HEK293 (cell line): ENCODE results near the gene ANKRD28.
A peak's percentile ranks its signal among the peaks of the same experiment; 100 is the strongest.

Source experiments
- FEZF1 ChIP-seq: fragments of 450-650 bp; formaldehyde crosslinking; IDR thresholded peaks from 2 replicates; pipeline ENCODE4 v1.5.1; 2016; ENCODE audit warnings: missing biosample characterization, missing genetic modification characterization
- IKZF3 ChIP-seq: fragments of 450-650 bp; IDR thresholded peaks from 2 replicates; pipeline ENCODE4 v1.5.0; 2018; ENCODE audit warnings: missing biosample characterization, mild to moderate bottlenecking, missing genetic modification characterization, moderate library complexity
- KLF8 ChIP-seq: fragments of 450-650 bp; formaldehyde crosslinking; IDR thresholded peaks from 2 replicates; pipeline ENCODE4 v1.5.1; 2016; ENCODE audit warnings: missing biosample characterization, missing genetic modification characterization
- SETDB1 ChIP-seq: IDR thresholded peaks from one replicate; pipeline ENCODE4 v1.6.1; 2017; ENCODE audit warnings: mild to moderate bottlenecking, low read length, moderate library complexity, mixed read lengths; ENCODE audit not compliant: insufficient read length
- ZEB2 ChIP-seq: fragments of 450-650 bp; formaldehyde crosslinking; IDR thresholded peaks from 2 replicates; pipeline ENCODE4 v1.5.1; 2016; ENCODE audit warnings: missing biosample characterization, missing genetic modification characterization
- ZFHX2 ChIP-seq: fragments of 450-650 bp; formaldehyde crosslinking; conservative IDR thresholded peaks from 2 replicates; pipeline ENCODE4 v1.5.1; 2016; ENCODE audit warnings: missing biosample characterization, missing genetic modification characterization
- ZFP3 ChIP-seq: fragments of 450-650 bp; formaldehyde crosslinking; IDR thresholded peaks from 2 replicates; pipeline ENCODE4 v1.5.1; 2016; ENCODE audit warnings: low read depth, missing biosample characterization, missing genetic modification characterization
- ZNF112 ChIP-seq: fragments of 450-650 bp; formaldehyde crosslinking; IDR thresholded peaks from 2 replicates; pipeline ENCODE4 v1.5.0; 2017; ENCODE audit warnings: missing biosample characterization, missing genetic modification characterization
- ZNF19 ChIP-seq: fragments of 450-650 bp; formaldehyde crosslinking; IDR thresholded peaks from 2 replicates; pipeline ENCODE4; 2016; ENCODE audit warnings: missing biosample characterization, missing genetic modification characterization, low read depth
- ZNF248 ChIP-seq: fragments of 450-650 bp; formaldehyde crosslinking; IDR thresholded peaks from 2 replicates; pipeline ENCODE4 v1.5.1; 2017; ENCODE audit warnings: missing biosample characterization, missing genetic modification characterization
- ZNF311 ChIP-seq: fragments of 450-650 bp; formaldehyde crosslinking; IDR thresholded peaks from 2 replicates; pipeline ENCODE4 v1.5.1; 2017; ENCODE audit warnings: missing biosample characterization, missing genetic modification characterization, borderline replicate concordance
- ZNF324 ChIP-seq: fragments of 450-650 bp; formaldehyde crosslinking; IDR thresholded peaks from 2 replicates; pipeline ENCODE4 v1.5.1; 2016; ENCODE audit warnings: missing biosample characterization, missing genetic modification characterization
- ZNF350 ChIP-seq: fragments of 450-650 bp; formaldehyde crosslinking; IDR thresholded peaks from 2 replicates; pipeline ENCODE4 v1.5.0; 2017; ENCODE audit warnings: missing biosample characterization, mild to moderate bottlenecking, missing genetic modification characterization
- ZNF354C ChIP-seq: fragments of 450-650 bp; formaldehyde crosslinking; IDR thresholded peaks from 2 replicates; pipeline ENCODE4 v1.5.1; 2016; ENCODE audit warnings: missing biosample characterization, missing genetic modification characterization, low read depth, borderline replicate concordance
- ZNF426 ChIP-seq: fragments of 450-650 bp; formaldehyde crosslinking; IDR thresholded peaks from 2 replicates; pipeline ENCODE4 v1.5.1; 2017; ENCODE audit warnings: missing biosample characterization, missing genetic modification characterization, mild to moderate bottlenecking, inconsistent platforms, moderate library complexity
- ZNF510 ChIP-seq: fragments of 450-650 bp; formaldehyde crosslinking; IDR thresholded peaks from 2 replicates; pipeline ENCODE4 v1.5.1; 2018; ENCODE audit warnings: mild to moderate bottlenecking, missing genetic modification characterization, missing biosample characterization; ENCODE audit not compliant: insufficient replicate concordance
- ZNF548 ChIP-seq: fragments of 450-650 bp; formaldehyde crosslinking; IDR thresholded peaks from 2 replicates; pipeline ENCODE4 v1.5.1; 2016; ENCODE audit warnings: missing biosample characterization, missing genetic modification characterization
- ZNF558 ChIP-seq: fragments of 450-650 bp; formaldehyde crosslinking; IDR thresholded peaks from 2 replicates; pipeline ENCODE4 v1.5.1; 2016; ENCODE audit warnings: missing biosample characterization, missing genetic modification characterization
- ZNF624 ChIP-seq: fragments of 450-650 bp; formaldehyde crosslinking; IDR thresholded peaks from 2 replicates; pipeline ENCODE4 v1.5.1; 2017; ENCODE audit warnings: missing biosample characterization, missing genetic modification characterization
- ZNF629 ChIP-seq: fragments of 450-650 bp; formaldehyde crosslinking; IDR thresholded peaks from 2 replicates; pipeline ENCODE4 v1.5.1; 2017; ENCODE audit warnings: missing biosample characterization, missing genetic modification characterization
- ZNF654 ChIP-seq: fragments of 450-650 bp; formaldehyde crosslinking; IDR thresholded peaks from 2 replicates; pipeline ENCODE4 v1.5.1; 2016; ENCODE audit warnings: low read depth, missing biosample characterization, missing genetic modification characterization
- ZNF660 ChIP-seq: fragments of 450-650 bp; IDR thresholded peaks from 2 replicates; pipeline ENCODE4 v1.5.1; 2018; ENCODE audit warnings: missing biosample characterization, mild to moderate bottlenecking, missing genetic modification characterization
- ZNF677 ChIP-seq: fragments of 450-650 bp; IDR thresholded peaks from 2 replicates; pipeline ENCODE4 v1.5.0; 2018; ENCODE audit warnings: missing biosample characterization, mild to moderate bottlenecking, missing genetic modification characterization, moderate library complexity
- ZNF701 ChIP-seq: fragments of 450-650 bp; formaldehyde crosslinking; IDR thresholded peaks from 2 replicates; pipeline ENCODE4 v1.5.1; 2016; ENCODE audit warnings: missing biosample characterization, missing genetic modification characterization
- ZNF76 ChIP-seq: fragments of 450-650 bp; formaldehyde crosslinking; IDR thresholded peaks from 2 replicates; pipeline ENCODE4; 2016; ENCODE audit warnings: low read depth, missing biosample characterization, missing genetic modification characterization, borderline replicate concordance
- ZNF777 ChIP-seq: fragments of 450-650 bp; formaldehyde crosslinking; IDR thresholded peaks from 2 replicates; pipeline ENCODE4 v1.5.1; 2017; ENCODE audit warnings: missing biosample characterization, missing genetic modification characterization, borderline replicate concordance
- ZNF791 ChIP-seq: fragments of 450-650 bp; formaldehyde crosslinking; IDR thresholded peaks from 2 replicates; pipeline ENCODE4 v1.5.1; 2016; ENCODE audit warnings: missing biosample characterization, missing genetic modification characterization
- ZNF837 ChIP-seq: fragments of 450-650 bp; formaldehyde crosslinking; IDR thresholded peaks from 2 replicates; pipeline ENCODE4 v1.5.1; 2016; ENCODE audit warnings: missing biosample characterization, missing genetic modification characterization
- ZNF843 ChIP-seq: fragments of 450-650 bp; formaldehyde crosslinking; IDR thresholded peaks from 2 replicates; pipeline ENCODE4 v1.5.1; 2016; ENCODE audit warnings: missing biosample characterization, missing genetic modification characterization
- ZXDB ChIP-seq: fragments of 450-650 bp; formaldehyde crosslinking; IDR thresholded peaks from 2 replicates; pipeline ENCODE4 v1.5.1; 2016; ENCODE audit warnings: missing biosample characterization, missing genetic modification characterization
- TF ChIP-seq, protein P1 (sequence below): fragments of 450-650 bp; IDR thresholded peaks from 2 replicates; pipeline ENCODE4 v1.5.1; 2018; ENCODE audit warnings: missing biosample characterization, missing genetic modification characterization
- TF ChIP-seq, protein P2 (sequence below): fragments of 450-650 bp; formaldehyde crosslinking; IDR thresholded peaks from 2 replicates; pipeline ENCODE4 v1.5.1; 2017; ENCODE audit warnings: missing biosample characterization, mild to moderate bottlenecking, missing genetic modification characterization, moderate library complexity
- TF ChIP-seq, protein P3 (sequence below): fragments of 450-650 bp; formaldehyde crosslinking; IDR thresholded peaks from 2 replicates; pipeline ENCODE4 v1.5.1; 2016; ENCODE audit warnings: missing biosample characterization, missing genetic modification characterization
- TF ChIP-seq, protein P4 (sequence below): fragments of 450-650 bp; formaldehyde crosslinking; IDR thresholded peaks from 2 replicates; pipeline ENCODE4 v1.5.1; 2016; ENCODE audit warnings: missing biosample characterization, missing genetic modification characterization
- TF ChIP-seq, protein P5 (sequence below): IDR thresholded peaks from 2 replicates; pipeline ENCODE4 v1.6.1; 2011; ENCODE audit warnings: mild to moderate bottlenecking, low read depth, low read length, borderline replicate concordance

Gene ANKRD28

DNA sequence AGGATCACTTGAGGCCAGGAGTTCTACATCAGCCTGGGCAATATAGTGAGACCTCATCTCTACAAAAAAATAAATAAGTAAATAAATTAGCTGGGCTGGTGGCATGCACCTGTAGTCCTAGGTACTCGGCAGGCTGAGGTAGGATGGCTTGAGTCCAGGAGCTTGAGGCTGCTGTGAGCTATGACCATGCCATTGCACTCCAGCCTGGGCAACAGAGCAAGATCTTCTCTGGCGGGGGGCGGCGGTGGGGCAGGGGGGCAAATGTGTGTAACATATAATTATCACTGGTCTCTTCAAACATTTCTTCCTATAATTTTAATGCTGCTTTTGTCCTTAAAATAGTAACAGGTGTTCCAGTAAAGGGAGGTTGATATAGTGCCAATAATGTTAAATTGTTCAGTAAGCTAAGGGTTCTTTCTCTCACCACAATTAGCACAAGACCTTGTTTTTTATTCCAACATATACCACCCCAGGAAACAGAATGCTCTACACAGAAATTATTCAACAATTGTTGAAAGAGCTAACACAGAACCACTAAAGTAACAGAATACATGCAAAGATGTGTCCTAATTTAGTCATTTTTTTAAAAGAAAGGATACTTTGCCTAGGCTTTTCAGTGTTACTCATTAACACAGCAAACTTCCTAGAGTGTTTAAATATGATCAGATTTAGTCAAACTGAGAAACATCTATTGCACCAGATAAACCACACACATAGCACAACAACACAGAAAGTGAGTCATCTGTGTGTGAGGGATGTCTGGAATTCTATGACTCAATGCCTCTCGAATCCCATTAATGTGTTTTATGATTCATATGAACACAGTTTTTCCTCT lies 29.1 kb downstream of the ANKRD28 start (continued):
- TF ChIP-seq, protein P1, sequence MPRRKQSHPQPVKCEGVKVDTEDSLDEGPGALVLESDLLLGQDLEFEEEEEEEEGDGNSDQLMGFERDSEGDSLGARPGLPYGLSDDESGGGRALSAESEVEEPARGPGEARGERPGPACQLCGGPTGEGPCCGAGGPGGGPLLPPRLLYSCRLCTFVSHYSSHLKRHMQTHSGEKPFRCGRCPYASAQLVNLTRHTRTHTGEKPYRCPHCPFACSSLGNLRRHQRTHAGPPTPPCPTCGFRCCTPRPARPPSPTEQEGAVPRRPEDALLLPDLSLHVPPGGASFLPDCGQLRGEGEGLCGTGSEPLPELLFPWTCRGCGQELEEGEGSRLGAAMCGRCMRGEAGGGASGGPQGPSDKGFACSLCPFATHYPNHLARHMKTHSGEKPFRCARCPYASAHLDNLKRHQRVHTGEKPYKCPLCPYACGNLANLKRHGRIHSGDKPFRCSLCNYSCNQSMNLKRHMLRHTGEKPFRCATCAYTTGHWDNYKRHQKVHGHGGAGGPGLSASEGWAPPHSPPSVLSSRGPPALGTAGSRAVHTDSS (tag by site-specific recombination) = no peak
- TF ChIP-seq ZNF701 (tag by site-specific recombination) = no peak
- TF ChIP-seq, protein P2, sequence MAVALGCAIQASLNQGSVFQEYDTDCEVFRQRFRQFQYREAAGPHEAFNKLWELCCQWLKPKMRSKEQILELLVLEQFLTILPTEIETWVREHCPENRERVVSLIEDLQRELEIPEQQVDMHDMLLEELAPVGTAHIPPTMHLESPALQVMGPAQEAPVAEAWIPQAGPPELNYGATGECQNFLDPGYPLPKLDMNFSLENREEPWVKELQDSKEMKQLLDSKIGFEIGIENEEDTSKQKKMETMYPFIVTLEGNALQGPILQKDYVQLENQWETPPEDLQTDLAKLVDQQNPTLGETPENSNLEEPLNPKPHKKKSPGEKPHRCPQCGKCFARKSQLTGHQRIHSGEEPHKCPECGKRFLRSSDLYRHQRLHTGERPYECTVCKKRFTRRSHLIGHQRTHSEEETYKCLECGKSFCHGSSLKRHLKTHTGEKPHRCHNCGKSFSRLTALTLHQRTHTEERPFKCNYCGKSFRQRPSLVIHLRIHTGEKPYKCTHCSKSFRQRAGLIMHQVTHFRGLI (tag by site-specific recombination) = no peak
- TF ChIP-seq ZNF510 (tag by site-specific recombination) = peak; percentile 30
- TF ChIP-seq ZNF311 (tag by site-specific recombination) = no peak
- TF ChIP-seq ZXDB = no peak
- TF ChIP-seq ZNF660 = peak; percentile 81
- TF ChIP-seq ZNF677 (tag by site-specific recombination) = no peak
- TF ChIP-seq, protein P3, sequence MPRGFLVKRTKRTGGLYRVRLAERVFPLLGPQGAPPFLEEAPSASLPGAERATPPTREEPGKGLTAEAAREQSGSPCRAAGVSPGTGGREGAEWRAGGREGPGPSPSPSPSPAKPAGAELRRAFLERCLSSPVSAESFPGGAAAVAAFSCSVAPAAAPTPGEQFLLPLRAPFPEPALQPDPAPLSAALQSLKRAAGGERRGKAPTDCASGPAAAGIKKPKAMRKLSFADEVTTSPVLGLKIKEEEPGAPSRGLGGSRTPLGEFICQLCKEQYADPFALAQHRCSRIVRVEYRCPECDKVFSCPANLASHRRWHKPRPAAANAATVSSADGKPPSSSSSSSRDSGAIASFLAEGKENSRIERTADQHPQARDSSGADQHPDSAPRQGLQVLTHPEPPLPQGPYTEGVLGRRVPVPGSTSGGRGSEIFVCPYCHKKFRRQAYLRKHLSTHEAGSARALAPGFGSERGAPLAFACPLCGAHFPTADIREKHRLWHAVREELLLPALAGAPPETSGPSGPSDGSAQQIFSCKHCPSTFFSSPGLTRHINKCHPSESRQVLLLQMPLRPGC (tag by site-specific recombination) = peak; percentile 68
- TF ChIP-seq ZNF548 (tag by site-specific recombination) = no peak
- 0 out of 2 replicates have a peak, but pooled peaks have one; percentile 42 for TF ChIP-seq ZNF324 (tag by site-specific recombination)
- no peak for TF ChIP-seq ZNF843 (tag by site-specific recombination)
- no peak for TF ChIP-seq KLF8
- TF ChIP-seq, protein P4, sequence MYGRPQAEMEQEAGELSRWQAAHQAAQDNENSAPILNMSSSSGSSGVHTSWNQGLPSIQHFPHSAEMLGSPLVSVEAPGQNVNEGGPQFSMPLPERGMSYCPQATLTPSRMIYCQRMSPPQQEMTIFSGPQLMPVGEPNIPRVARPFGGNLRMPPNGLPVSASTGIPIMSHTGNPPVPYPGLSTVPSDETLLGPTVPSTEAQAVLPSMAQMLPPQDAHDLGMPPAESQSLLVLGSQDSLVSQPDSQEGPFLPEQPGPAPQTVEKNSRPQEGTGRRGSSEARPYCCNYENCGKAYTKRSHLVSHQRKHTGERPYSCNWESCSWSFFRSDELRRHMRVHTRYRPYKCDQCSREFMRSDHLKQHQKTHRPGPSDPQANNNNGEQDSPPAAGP (tag by site-specific recombination) = no peak
- no peak for TF ChIP-seq ZNF777 (tag by site-specific recombination)
- no peak for TF ChIP-seq ZNF248 (tag by site-specific recombination)
- no peak for TF ChIP-seq ZNF426 (tag by site-specific recombination)
- peak; percentile 67 for TF ChIP-seq ZNF629 (tag by site-specific recombination)
- TF ChIP-seq ZNF354C = no peak
- TF ChIP-seq SETDB1 = no peak
- TF ChIP-seq ZNF19 = no peak
- TF ChIP-seq ZEB2 (tag by site-specific recombination) = peak; percentile 87
- no peak for TF ChIP-seq ZNF654 (tag by site-specific recombination)
- no peak for TF ChIP-seq ZNF837 (tag by site-specific recombination)
- TF ChIP-seq ZNF112 (tag by site-specific recombination) = no peak
- TF ChIP-seq ZFHX2 (tag by site-specific recombination) = no peak
- TF ChIP-seq ZFP3 (tag by site-specific recombination) = no peak
- no peak for TF ChIP-seq IKZF3 (tag by site-specific recombination)
- TF ChIP-seq ZNF558 (tag by site-specific recombination) = peak; percentile 60; the same call in 1 of the 2 replicates
- no peak for TF ChIP-seq ZNF350 (tag by site-specific recombination)
- TF ChIP-seq ZNF791 (tag by site-specific recombination) = no peak
- no peak for TF ChIP-seq ZNF624 (tag by site-specific recombination)
- TF ChIP-seq FEZF1 (tag by site-specific recombination) = no peak
- TF ChIP-seq, protein P5, sequence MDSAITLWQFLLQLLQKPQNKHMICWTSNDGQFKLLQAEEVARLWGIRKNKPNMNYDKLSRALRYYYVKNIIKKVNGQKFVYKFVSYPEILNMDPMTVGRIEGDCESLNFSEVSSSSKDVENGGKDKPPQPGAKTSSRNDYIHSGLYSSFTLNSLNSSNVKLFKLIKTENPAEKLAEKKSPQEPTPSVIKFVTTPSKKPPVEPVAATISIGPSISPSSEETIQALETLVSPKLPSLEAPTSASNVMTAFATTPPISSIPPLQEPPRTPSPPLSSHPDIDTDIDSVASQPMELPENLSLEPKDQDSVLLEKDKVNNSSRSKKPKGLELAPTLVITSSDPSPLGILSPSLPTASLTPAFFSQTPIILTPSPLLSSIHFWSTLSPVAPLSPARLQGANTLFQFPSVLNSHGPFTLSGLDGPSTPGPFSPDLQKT = no peak
- no peak for TF ChIP-seq ZNF76 (tag by site-specific recombination)
